G401 (cell line): ENCODE data around the gene LBHD2. TPM values are rescaled to one million over a fixed set of nuclear protein-coding genes. Genes with fewer than 3 reads are reported as not detected.

ENCODE experiments used
- DNase-seq: peaks from one replicate; pipeline ENCODE4 v3.0.0-alpha.2; 2015; ENCODE audit warnings: low spot score
- in situ Hi-C: cut with HindIII; loops from 2 replicates; pipeline ENCODE4 v1.10.0; 2016; ENCODE audit warnings: low sequenced_read_pairs, mixed read lengths
- total RNA-seq: library from RNA; depleted of rRNA; stranded (reverse); fragments of >200 nt; shearing (Covaris generic); gene quantifications from 2 replicates; pipeline ENCODE4 v1.2.3, GENCODE V29; 2014

LBHD2 gene
- total RNA-seq, 1 experiment from 2014 or later = not detected

GRCh38 chr14:103126873-103127304 is 42.9 kb downstream of the LBHD2 start:
- peak; percentile 17 for DNase-seq
- in situ Hi-C loops = no loop called here

DNA sequence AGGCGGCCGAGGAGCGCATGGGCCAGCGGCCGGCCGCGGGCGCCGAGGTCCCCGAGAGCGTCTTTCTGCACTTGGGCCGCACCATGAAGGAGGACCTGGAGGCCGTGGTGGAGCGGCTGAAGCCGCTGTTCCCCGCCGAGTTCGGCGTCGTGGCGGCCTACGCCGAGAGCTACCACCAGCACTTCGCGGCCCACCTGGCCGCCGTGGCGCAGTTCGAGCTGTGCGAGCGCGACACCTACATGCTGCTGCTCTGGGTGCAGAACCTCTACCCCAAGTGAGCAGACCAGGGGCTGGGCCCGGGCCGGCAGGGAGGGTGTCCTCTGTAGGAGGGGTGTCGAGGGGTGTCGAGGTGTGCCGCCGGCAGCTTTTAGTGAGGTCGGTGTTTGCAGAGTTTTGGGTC is 43.3 kb downstream of the LBHD2 start:
- DNase-seq = no peak
- in situ Hi-C loops = no loop called here

- in situ Hi-C loops = no loop called here
- DNase-seq = no peak
Measured at GRCh38 chr14:103127861-103128598, 44.0 kb downstream of the LBHD2 start.

GRCh38 chr14:103128631-103129300 is 44.8 kb downstream of the LBHD2 start:
- DNase-seq = no peak
- in situ Hi-C loops = no loop called here

DNA sequence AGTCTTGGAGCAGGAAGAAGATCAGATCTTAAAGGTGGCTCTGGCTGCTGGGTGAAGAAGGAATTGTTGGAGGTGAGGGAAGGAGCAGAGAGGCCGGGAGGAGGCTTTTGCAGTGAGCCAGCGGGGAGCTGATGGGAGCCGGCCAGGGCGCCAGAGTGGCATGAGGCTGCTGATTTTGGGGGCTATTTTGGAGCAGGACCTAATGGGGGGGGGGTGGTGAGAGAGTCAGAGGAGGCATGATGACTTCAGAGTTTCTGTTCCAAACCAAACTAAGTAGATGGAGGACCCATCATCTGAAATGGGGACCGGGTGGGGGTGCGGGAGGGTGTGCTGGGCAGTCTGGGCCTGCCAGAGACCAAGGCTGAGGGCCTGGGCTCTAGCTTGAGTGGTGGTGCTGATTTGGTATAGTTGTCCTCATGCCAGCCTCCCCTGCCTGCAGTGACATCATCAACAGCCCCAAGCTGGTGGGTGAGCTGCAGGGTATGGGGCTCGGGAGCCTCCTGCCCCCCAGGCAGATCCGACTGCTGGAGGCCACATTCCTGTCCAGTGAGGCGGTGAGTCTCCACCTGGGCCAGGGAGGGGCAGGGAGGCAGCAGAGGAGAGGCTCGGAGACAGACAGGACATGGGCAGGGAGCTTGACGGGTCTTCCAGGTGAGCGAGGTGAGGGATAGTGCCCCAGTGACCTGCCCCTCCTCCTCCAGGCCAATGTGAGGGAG is 45.4 kb downstream of the LBHD2 start:
- no peak for DNase-seq
- in situ Hi-C loops = no loop called here

DNA sequence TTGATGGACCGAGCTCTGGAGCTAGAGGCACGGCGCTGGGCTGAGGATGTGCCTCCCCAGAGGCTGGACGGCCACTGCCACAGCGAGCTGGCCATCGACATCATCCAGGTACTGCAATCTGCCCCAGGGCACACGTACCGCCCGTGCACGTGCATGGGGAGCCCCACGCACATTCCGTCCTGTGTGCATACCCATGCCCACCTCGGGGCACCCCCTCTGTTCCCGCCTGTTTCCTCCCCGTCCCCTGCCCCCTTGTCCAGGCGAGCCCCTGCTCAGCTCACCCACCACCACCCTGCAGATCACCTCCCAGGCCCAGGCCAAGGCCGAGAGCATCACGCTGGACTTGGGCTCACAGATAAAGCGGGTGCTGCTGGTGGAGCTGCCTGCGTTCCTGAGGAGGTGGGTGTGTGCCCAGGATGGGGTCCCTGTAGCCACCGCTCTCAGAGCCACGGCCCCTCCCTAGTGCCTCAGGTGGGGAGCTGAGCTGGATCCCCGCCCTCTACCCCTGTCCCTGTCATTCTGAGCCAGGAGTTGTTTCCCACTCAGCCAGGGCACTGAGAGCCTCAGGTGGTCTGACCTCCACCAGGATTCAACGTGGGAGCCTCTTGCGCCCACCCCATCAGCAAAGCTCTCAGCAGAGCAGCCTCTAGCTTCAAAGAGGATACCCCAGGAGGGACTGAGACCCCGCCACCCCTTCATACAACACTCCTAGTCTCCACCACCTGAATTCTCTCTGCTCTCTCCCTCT is 46.2 kb downstream of the LBHD2 start:
- no peak for DNase-seq
- in situ Hi-C loops = no loop called here

GRCh38 chr14:103130965-103131364 is 47.0 kb downstream of the LBHD2 start:
- DNase-seq = no peak

DNA sequence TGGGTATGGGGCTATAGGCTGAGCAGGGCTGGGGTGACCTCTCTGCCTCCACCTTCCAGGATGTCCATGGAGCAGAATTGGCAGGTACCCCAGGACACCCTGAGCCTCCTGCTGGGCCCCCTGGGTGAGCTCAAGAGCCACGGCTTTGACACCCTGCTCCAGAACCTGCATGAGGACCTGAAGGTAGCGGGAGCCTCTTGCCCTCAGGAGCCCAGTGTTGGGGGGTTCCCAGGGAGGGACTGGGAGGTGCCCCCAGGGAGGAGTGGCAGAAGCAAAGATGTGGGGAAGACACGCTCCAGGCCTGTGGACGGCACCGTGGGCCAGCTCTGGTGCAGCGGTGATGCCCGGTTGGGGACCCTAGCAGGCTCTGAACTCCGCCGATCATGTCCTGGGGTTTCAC is 47.6 kb downstream of the LBHD2 start:
- in situ Hi-C loops = no loop called here
- DNase-seq = no peak

More at GRCh38 chr14:103130965-103131364, 47.0 kb downstream of the LBHD2 start:
- in situ Hi-C loops = no loop called here

GRCh38 chr14:103132381-103133209 is 48.6 kb downstream of the LBHD2 start:
- in situ Hi-C loops = no loop called here
- no peak for DNase-seq

DNA sequence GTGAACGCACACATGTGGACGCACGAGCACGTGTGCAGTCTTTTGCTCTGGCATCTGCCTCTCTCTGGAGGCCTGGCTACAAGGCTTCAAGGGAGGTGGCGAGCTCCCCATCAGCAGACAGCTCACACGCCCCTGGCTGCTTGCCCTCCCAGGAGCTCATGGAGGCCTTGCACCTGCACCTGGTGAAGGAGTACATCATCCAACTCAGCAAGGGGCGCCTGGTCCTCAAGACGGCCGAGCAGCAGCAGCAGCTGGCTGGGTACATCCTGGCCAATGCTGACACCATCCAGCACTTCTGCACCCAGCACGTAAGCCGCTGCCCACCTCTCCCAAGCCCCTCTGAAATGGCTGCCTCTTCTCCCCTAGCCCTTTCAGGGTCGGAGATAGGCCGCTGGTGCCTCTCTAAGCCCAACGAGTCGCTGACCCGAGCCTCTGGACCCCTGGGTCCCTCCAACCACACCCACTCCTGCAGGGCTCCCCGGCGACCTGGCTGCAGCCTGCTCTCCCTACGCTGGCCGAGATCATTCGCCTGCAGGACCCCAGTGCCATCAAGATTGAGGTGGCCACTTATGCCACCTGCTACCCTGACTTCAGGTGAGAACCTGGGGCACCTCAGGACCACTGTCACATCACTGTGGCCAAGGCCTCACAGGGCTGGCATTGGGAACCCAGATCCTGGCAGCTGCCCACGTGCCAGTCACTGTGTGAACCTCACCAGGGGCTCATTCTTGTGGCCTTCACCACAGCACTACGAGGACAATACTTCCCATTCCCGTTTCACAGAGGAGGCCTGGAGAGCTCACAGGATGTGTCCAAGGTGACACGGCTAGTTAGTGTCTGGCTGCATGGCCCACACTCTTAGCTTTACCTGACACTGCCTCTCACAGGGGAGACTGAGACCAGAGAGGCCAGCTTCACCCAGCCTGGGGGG is 49.5 kb downstream of the LBHD2 start:
- in situ Hi-C loops = no loop called here
- no peak for DNase-seq

DNA sequence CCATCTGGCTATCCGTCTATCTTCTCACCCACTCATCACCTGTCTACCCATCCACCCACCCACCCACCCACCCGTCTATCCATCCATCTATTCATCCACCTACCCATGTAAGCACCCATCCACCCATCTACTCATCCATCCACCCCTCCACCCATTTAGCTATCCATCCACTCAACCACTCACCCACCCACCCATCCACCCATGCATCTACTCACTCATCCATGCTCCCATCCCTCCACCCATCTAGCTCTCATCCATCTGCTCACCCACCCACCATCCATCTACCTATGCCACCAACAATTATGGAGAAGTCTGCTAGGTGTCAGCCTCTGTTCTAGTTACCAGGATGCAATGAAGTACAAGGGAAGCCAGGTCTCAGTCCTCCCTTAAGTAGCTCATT is 50.4 kb downstream of the LBHD2 start:
- DNase-seq = no peak
- in situ Hi-C loops = no loop called here

GRCh38 chr14:103134919-103135318 is 50.9 kb downstream of the LBHD2 start:
- DNase-seq = no peak
- in situ Hi-C loops = no loop called here

DNA sequence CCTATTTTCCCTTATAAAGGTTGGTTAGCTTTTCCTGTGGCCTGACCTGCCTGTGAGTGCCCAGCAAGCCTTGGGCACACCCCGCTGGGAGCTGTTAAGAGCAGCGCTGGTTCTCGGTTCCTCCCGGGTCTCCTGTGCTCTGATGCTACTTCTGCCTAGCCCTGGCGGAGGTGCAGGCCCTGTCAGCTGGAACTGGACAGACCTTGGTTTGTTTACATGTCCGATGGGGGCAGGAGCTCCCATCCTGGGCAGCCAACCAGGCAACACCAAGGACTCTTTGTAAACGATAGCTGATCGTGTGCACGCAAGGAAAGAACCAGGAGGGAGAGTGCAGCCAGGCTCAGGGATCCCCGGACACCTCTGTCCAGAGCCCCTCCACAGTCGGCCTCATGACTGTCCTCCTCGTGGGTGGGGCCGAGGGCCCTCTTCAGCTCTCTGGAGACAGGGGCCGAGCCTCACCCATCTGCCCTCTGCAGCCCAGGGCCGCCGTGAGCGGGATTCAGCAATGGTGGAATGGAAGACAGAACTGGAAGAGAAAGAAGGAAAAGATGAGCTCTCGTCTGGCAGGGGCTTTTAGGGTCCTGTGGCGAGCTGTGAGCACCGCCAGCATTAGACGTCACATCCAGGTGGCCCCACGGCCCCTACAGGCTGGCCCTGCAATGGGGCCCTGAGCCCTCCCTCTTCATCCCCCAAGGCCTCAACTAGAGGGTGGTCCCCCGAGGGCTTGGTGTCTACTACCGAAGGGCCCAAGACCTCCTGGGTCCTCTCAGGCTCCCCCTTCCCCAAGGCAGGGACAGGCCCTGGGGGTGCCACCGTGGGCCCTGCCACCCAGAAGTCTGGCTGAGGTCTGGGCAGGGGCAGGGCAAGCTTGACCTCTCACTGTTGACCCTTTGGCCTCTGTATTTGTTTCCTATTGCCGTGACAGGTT is 51.6 kb downstream of the LBHD2 start:
- DNase-seq = no peak
- in situ Hi-C loops = no loop called here

GRCh38 chr14:103136388-103137271 is 52.6 kb downstream of the LBHD2 start:
- DNase-seq = no peak
- in situ Hi-C loops = no loop called here

- in situ Hi-C loops = no loop called here
- DNase-seq = no peak
Measured at GRCh38 chr14:103137689-103138300, 53.8 kb downstream of the LBHD2 start.
